GM23338 (cell line): ENCODE data around the gene TINCR.

Source experiments
- CREB1 ChIP-seq: fragments of 250-450 bp; sonication (Bioruptor Pico); IDR thresholded peaks from 2 replicates; pipeline ENCODE4 v1.5.0; 2020; ENCODE audit warnings: low read depth, mild to moderate bottlenecking, moderate library complexity
- CTCF ChIP-seq, 2 experiments: fragments of 200-600 bp in 1 of 2; sonication (generic) in 1 of 2; conservative IDR thresholded peaks; 2 replicates each; pipeline versions ENCODE4 v1.5.1 to v1.6.1; 2016 to 2017; ENCODE audit warnings: antibody characterized with exemption in 2 of 2, low read depth in 2 of 2, mild to moderate bottlenecking in 2 of 2, moderate library complexity in 1 of 2
- ETS1 ChIP-seq: IDR thresholded peaks from 2 replicates; pipeline ENCODE4 v1.6.1; 2016; ENCODE audit warnings: antibody characterized with exemption
- EZH2 ChIP-seq: fragments of 200-600 bp; sonication (generic); IDR thresholded peaks from one replicate; pipeline ENCODE4 v1.8.0; 2017; ENCODE audit warnings: antibody characterized with exemption, mild to moderate bottlenecking, low read depth; ENCODE audit not compliant: unreplicated experiment
- EZH2phosphoT487 ChIP-seq: fragments of 200-600 bp; sonication (generic); IDR thresholded peaks from one replicate; pipeline ENCODE4 v1.8.1; 2018; ENCODE audit warnings: antibody characterized with exemption; ENCODE audit not compliant: unreplicated experiment
- JUNB ChIP-seq: IDR thresholded peaks from one replicate; pipeline ENCODE4 v1.6.1; 2016; ENCODE audit warnings: antibody characterized with exemption; ENCODE audit not compliant: unreplicated experiment
- NANOG ChIP-seq: IDR thresholded peaks from 2 replicates; pipeline ENCODE4 v1.6.1; 2016; ENCODE audit warnings: antibody characterized with exemption, borderline replicate concordance
- POLR2AphosphoS5 ChIP-seq: IDR thresholded peaks from 2 replicates; pipeline ENCODE4 v1.6.1; 2016; ENCODE audit warnings: antibody characterized with exemption, low read depth
- REST ChIP-seq: IDR thresholded peaks from one replicate; pipeline ENCODE4 v1.6.1; 2018; ENCODE audit warnings: antibody characterized with exemption; ENCODE audit not compliant: unreplicated experiment
- STAT1 ChIP-seq: IDR thresholded peaks from one replicate; pipeline ENCODE4 v1.6.1; 2016; ENCODE audit warnings: antibody characterized with exemption; ENCODE audit not compliant: unreplicated experiment
- ZNF114 ChIP-seq: fragments of 250-450 bp; sonication (Bioruptor Pico); IDR thresholded peaks from 2 replicates; pipeline ENCODE4 v1.5.0; 2020; ENCODE audit warnings: mild to moderate bottlenecking, moderate library complexity
- ZNF331 ChIP-seq: fragments of 250-450 bp; sonication (Bioruptor Pico); IDR thresholded peaks from 2 replicates; pipeline ENCODE4 v1.5.0; 2020; ENCODE audit warnings: low read depth, mild to moderate bottlenecking, moderate library complexity
- ZNF462 ChIP-seq: fragments of 250-450 bp; sonication (Bioruptor Pico); IDR thresholded peaks from 2 replicates; pipeline ENCODE4 v1.5.0; 2020; ENCODE audit warnings: mild to moderate bottlenecking, moderate library complexity

- TF ChIP-seq CREB1 (CRISPR knock-in tag): no peak
- TF ChIP-seq CTCF (conservative IDR thresholded peaks at IDR 0.05; ENCODE audit: low read depth in 2 of 2): no peak
- TF ChIP-seq JUNB: no peak
- no peak for TF ChIP-seq EZH2
- TF ChIP-seq POLR2AphosphoS5: no peak
- no peak for TF ChIP-seq EZH2phosphoT487
- no peak for TF ChIP-seq ETS1
- TF ChIP-seq REST: no peak
- TF ChIP-seq STAT1: no peak
- no peak for TF ChIP-seq ZNF331 (CRISPR knock-in tag)
- TF ChIP-seq ZNF114 (CRISPR knock-in tag): no peak
- no peak for TF ChIP-seq ZNF462 (CRISPR knock-in tag)
- TF ChIP-seq NANOG: no peak
Measured at GRCh38 chr19:5603626-5604025, 35.9 kb upstream of the TINCR start.
